HEK293T (cell line): ENCODE data around the gene SLC29A1.
"Not testable (repeated sequence)": the region's sequence is repeated elsewhere in the genome, so short reads cannot be mapped to it uniquely, and the experiment has no call there.

ENCODE experiments used
- CTCF ChIA-PET: fragments of 350-600 bp; formaldehyde crosslinking; extraction: SDS; loops from one replicate; lab custom pipeline; 2021; ENCODE audit warnings: antibody characterized with exemption, inconsistent platforms; lab: Yijun Ruan, JAX
- POLR2A ChIA-PET: fragments of 350-600 bp; formaldehyde crosslinking; extraction: SDS; loops from one replicate; lab custom pipeline; 2020; ENCODE audit warnings: antibody characterized with exemption, inconsistent platforms; lab: Yijun Ruan, JAX
- DNase-seq: peaks from one replicate; pipeline ENCODE4 v3.0.0; 2012; ENCODE audit warnings: mixed read lengths; ENCODE audit errors: extremely low spot score
- ARNT ChIP-seq: fragments of 450-650 bp; IDR thresholded peaks from 2 replicates; pipeline ENCODE4 v1.6.1; 2017; ENCODE audit warnings: mild to moderate bottlenecking
- BHLHE40 ChIP-seq: fragments of 450-650 bp; IDR thresholded peaks from 2 replicates; pipeline ENCODE4 v1.6.1; 2016; ENCODE audit warnings: mild to moderate bottlenecking, moderate library complexity, borderline replicate concordance
- CTBP1 ChIP-seq: fragments of 450-650 bp; IDR thresholded peaks from 2 replicates; pipeline ENCODE4 v1.6.1; 2016; ENCODE audit warnings: borderline replicate concordance
- ELF4 ChIP-seq: fragments of 450-650 bp; IDR thresholded peaks from 2 replicates; pipeline ENCODE4 v1.6.1; 2017; ENCODE audit warnings: antibody characterized with exemption
- FOXA1 ChIP-seq: fragments of 450-650 bp; IDR thresholded peaks from 2 replicates; pipeline ENCODE4 v1.6.1; 2016; ENCODE audit warnings: mild to moderate bottlenecking
- FOXK2 ChIP-seq: fragments of 450-650 bp; IDR thresholded peaks from 2 replicates; pipeline ENCODE4 v1.6.1; 2016; ENCODE audit warnings: mild to moderate bottlenecking
- FOXM1 ChIP-seq: fragments of 450-650 bp; IDR thresholded peaks from 2 replicates; pipeline ENCODE4 v1.6.1; 2017; ENCODE audit warnings: mild to moderate bottlenecking, borderline replicate concordance
- HDGF ChIP-seq: fragments of 450-650 bp; IDR thresholded peaks from 2 replicates; pipeline ENCODE4 v1.6.1; 2017; ENCODE audit warnings: antibody characterized with exemption, borderline replicate concordance
- L3MBTL2 ChIP-seq: fragments of 450-650 bp; conservative IDR thresholded peaks from 2 replicates; pipeline ENCODE4 v1.6.1; 2016; ENCODE audit warnings: mild to moderate bottlenecking
- LEF1 ChIP-seq: fragments of 450-650 bp; IDR thresholded peaks from 2 replicates; pipeline ENCODE4 v1.6.1; 2017; ENCODE audit warnings: mild to moderate bottlenecking, borderline replicate concordance
- NFRKB ChIP-seq: fragments of 450-650 bp; IDR thresholded peaks from 2 replicates; pipeline ENCODE4 v1.6.1; 2016; ENCODE audit warnings: mild to moderate bottlenecking, moderate library complexity
- SP1 ChIP-seq: fragments of 450-650 bp; IDR thresholded peaks from 2 replicates; pipeline ENCODE4 v1.6.1; 2017
- SUZ12 ChIP-seq: fragments of 450-650 bp; IDR thresholded peaks from 2 replicates; pipeline ENCODE4 v1.6.1; 2016; ENCODE audit warnings: mild to moderate bottlenecking
- TARDBP ChIP-seq: fragments of 450-650 bp; IDR thresholded peaks from 2 replicates; pipeline ENCODE4 v1.6.1; 2016
- ZNF384 ChIP-seq: fragments of 450-650 bp; IDR thresholded peaks from 2 replicates; pipeline ENCODE4 v1.6.1; 2016
- TF ChIP-seq, protein P1 (sequence below): fragments of 450-650 bp; IDR thresholded peaks from 2 replicates; pipeline ENCODE4 v1.6.1; 2016

SLC29A1 gene

DNA sequence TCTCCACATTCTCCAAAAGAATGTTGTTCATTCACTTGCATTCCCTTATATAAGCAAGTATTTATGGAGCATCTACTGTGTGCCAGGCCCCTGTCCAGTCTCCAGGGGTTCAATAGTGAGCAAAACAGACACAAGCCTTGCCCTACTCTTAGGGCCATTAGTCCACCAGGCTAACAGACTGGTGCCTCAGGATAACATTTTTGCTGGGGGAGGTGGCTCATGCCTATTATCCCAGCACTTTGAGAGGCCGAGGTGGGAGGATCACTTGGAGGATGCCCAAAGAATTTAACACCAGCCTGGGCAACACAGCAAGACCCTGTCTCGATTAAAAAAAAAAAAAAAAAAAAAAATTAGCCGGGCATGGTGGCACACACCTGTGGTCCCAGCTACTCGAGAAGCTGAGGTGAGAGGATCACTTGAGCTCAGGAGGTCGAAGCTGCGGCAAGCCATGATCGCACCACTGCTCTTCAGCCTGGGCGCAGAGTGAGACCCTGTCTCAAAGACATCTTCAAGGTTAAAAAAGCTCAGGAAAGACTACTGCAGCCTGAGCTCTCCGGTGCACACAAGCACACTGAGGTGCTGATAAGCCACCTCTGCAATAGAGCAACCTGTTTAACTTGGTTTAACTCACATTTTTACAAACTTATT, 44.8 kb upstream of the SLC29A1 start:
- no peak for DNase-seq
- ChIA-PET CTCF (no interaction called here), POLR2A (no interaction called here)
- no peak for TF ChIP-seq FOXK2
- no peak for TF ChIP-seq ZNF384
- TF ChIP-seq LEF1: no peak
- TF ChIP-seq, protein P1, sequence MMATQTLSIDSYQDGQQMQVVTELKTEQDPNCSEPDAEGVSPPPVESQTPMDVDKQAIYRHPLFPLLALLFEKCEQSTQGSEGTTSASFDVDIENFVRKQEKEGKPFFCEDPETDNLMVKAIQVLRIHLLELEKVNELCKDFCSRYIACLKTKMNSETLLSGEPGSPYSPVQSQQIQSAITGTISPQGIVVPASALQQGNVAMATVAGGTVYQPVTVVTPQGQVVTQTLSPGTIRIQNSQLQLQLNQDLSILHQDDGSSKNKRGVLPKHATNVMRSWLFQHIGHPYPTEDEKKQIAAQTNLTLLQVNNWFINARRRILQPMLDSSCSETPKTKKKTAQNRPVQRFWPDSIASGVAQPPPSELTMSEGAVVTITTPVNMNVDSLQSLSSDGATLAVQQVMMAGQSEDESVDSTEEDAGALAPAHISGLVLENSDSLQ: no peak
- no peak for TF ChIP-seq ELF4
- no peak for TF ChIP-seq FOXM1
- no peak for TF ChIP-seq HDGF
- TF ChIP-seq TARDBP: no peak
- no peak for TF ChIP-seq FOXA1
- no peak for TF ChIP-seq ARNT
- TF ChIP-seq BHLHE40: no peak
- TF ChIP-seq L3MBTL2: no peak
- TF ChIP-seq SP1: no peak
- TF ChIP-seq SUZ12: no peak
- no peak for TF ChIP-seq NFRKB
- no peak for TF ChIP-seq CTBP1

DNA sequence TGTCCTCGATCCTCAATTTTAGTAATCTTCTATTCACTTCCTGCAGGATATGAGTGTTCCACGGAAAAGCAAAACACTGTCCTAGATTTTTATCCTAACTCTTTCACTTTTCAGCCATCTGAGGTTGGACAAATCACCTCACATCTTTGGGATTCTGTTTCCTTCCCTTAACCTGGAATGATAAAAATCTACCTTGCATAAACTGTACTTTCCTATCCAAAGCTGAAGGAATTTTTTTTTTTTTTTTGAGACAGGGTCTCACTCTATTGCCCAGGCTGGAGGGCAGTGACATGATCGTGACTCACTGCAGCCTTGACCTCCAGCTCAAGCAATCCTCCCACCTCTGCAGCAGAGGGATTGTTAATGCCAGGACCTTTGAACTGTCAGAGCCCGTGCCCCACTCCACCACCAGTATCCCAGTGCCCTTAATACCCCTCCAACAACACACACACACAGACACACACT, 44.3 kb upstream of the SLC29A1 start:
- no peak for DNase-seq
- TF ChIP-seq BHLHE40: no peak
- TF ChIP-seq FOXK2: no peak
- no peak for TF ChIP-seq SP1
- TF ChIP-seq FOXA1: no peak
- no peak for TF ChIP-seq FOXM1
- no peak for TF ChIP-seq L3MBTL2
- TF ChIP-seq HDGF: no peak
- TF ChIP-seq ELF4: no peak
- no peak for TF ChIP-seq LEF1
- TF ChIP-seq TARDBP: no peak
- TF ChIP-seq ZNF384: no peak
- no peak for TF ChIP-seq CTBP1
- no peak for TF ChIP-seq SUZ12
- no peak for TF ChIP-seq NFRKB
- TF ChIP-seq, protein P1: no peak
- ChIA-PET POLR2A (no interaction called here), CTCF (no interaction called here)

DNA sequence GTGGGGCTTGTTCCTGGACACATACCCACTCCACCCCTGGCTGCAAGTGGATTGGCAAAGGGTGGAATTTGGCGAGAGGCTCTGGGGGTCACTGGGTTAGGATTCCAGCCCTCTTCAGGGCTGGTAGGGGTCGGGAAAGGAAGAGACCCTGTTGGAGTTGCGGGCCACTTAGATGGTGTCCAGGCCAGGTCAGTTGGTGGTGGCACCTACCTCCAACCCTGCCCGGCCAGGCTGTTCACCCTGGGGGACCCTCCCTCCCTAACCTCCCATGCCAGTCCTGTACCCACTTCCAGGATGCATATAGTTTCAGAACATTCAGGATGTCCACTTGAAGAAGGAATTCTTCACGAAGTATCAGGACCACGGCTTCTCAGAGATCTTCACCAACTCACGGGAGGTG, 43.7 kb upstream of the SLC29A1 start:
- ChIA-PET POLR2A (interaction anchor here (1.1 to 1.5 kb wide), 2 partner anchors 68 to 77 kb away, joined by 3 to 11 read pairs; partner anchors contain the start of gene HSP90AB1), CTCF (no interaction called here)
- no peak for DNase-seq
- TF ChIP-seq LEF1: no peak
- no peak for TF ChIP-seq BHLHE40

DNA sequence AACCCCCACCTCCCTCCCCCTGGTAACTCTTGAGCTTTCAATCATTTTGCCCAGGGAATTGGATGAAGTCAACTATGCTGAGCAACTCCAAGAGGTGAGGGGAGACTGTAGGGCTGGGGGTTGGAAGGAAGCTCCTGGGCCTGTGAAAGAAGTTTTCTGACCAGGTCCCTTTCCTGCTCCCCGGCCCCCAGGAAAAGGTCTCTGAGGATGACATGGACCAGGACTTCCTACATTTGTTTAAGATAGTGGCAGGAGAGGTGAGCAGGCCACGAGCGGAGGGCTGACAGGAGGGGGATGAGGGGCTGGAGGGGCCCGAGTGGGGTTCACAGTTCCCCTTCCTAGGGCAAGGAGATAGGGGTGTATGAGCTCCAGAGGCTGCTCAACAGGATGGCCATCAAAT, 43.0 kb upstream of the SLC29A1 start:
- POLR2A ChIA-PET: interaction anchor here (1.1 to 1.5 kb wide), 2 partner anchors 67 to 76 kb away, joined by 3 to 11 read pairs; partner anchors contain the start of gene HSP90AB1
- no peak for DNase-seq
- CTCF ChIA-PET: interaction anchor here (1.0 kb wide), 1 partner anchor 57 kb away, joined by 3 read pairs; no protein-coding TSS in a partner anchor
- no peak for TF ChIP-seq CTBP1
- TF ChIP-seq FOXM1: no peak
- TF ChIP-seq ARNT: no peak
- TF ChIP-seq FOXK2: no peak
- TF ChIP-seq BHLHE40: no peak
- no peak for TF ChIP-seq TARDBP
- TF ChIP-seq, protein P1: no peak
- no peak for TF ChIP-seq LEF1
- TF ChIP-seq L3MBTL2: no peak
- no peak for TF ChIP-seq SP1
- no peak for TF ChIP-seq HDGF
- no peak for TF ChIP-seq FOXA1
- no peak for TF ChIP-seq NFRKB
- TF ChIP-seq ZNF384: no peak
- no peak for TF ChIP-seq ELF4
- TF ChIP-seq SUZ12: no peak

DNA sequence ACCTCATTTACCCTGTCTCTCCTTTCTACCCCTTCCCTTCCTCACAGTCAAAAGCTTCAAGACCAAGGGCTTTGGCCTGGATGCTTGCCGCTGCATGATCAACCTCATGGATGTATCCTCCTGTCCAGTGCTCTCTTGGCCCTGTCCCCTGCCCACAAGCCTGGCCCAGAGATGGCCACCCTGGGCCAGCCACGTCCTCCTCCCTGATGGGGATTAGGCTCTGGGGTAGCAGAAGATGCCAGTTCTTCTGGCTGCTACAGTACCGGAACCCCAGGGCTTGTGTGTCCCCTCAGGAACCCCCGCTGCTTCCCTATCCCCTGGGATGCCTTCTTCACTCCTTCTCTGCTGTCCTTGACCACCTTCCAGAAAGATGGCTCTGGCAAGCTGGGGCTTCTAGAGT, 42.5 kb upstream of the SLC29A1 start:
- CTCF ChIA-PET: interaction anchor here (1.0 kb wide), 1 partner anchor 56 kb away, joined by 3 read pairs; no protein-coding TSS in a partner anchor
- DNase-seq: no peak
- POLR2A ChIA-PET: interaction anchor here (1.1 to 1.5 kb wide), 2 partner anchors 66 to 76 kb away, joined by 3 to 11 read pairs; partner anchors contain the start of gene HSP90AB1
- TF ChIP-seq LEF1 (no peak), FOXM1 (no peak), ELF4 (no peak)

DNA sequence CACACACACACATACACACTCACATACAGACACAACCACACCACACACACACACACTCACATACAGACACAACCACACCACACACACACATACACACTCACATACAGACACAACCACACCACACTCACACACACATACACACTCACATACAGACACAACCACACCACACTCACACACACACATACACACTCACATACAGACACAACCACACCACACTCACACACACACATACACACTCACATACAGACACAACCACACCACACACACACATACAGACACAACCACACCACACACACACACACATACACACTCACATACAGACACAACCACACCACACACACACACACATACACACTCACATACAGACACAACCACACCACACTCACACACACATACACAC, 41.6 kb upstream of the SLC29A1 start:
- CTCF ChIA-PET, POLR2A ChIA-PET, DNase-seq: not testable (repeated sequence)
